Endodermal cell (in vitro differentiated cells): ENCODE data around the gene SLC39A10. TPM values are rescaled to one million over a fixed set of nuclear protein-coding genes. Genes with fewer than 3 reads are reported as not detected.
A peak's percentile ranks its signal among the peaks of the same experiment; 100 is the strongest.

ENCODE experiments used
- DNase-seq: peaks from one replicate; pipeline ENCODE4 v3.0.0-alpha.2; 2017
- H3K27ac ChIP-seq: 2 replicates; pipeline ENCODE4 v1.5.1; 2013; ENCODE audit warnings: mild to moderate bottlenecking, low read depth, low read length, moderate library complexity
- H3K27me3 ChIP-seq: 2 replicates; pipeline ENCODE4 v1.6.1; 2013; ENCODE audit warnings: mild to moderate bottlenecking, low read length, moderate library complexity; ENCODE audit not compliant: insufficient read depth, control insufficient read depth, poor library complexity, severe bottlenecking
- H3K36me3 ChIP-seq: 2 replicates; pipeline ENCODE4 v1.7.0; 2013; ENCODE audit warnings: mild to moderate bottlenecking, low read length, moderate library complexity; ENCODE audit not compliant: control insufficient read depth, insufficient read depth
- H3K4me1 ChIP-seq: one replicate; pipeline ENCODE4 v1.7.0; 2013; ENCODE audit warnings: low read length; ENCODE audit not compliant: control insufficient read depth, insufficient read depth
- H3K4me3 ChIP-seq: 2 replicates; pipeline ENCODE4 v1.5.1; 2013; ENCODE audit warnings: mild to moderate bottlenecking, low read length, moderate library complexity
- H3K9ac ChIP-seq: 2 replicates; pipeline ENCODE4 v1.6.1; 2013; ENCODE audit warnings: mild to moderate bottlenecking, low read length, moderate library complexity; ENCODE audit not compliant: poor library complexity, severe bottlenecking; ENCODE audit errors: extremely low read depth
- H3K9me3 ChIP-seq: 2 replicates; pipeline ENCODE4 v1.6.1; 2013; ENCODE audit warnings: mild to moderate bottlenecking, low read length, moderate library complexity; ENCODE audit not compliant: control insufficient read depth
- H3K27ac Mint-ChIP-seq: 2 replicates; pipeline ENCODE4 v1.8.0; 2020; ENCODE audit warnings: mixed read lengths
- H3K27me3 Mint-ChIP-seq: 2 replicates; pipeline ENCODE4 v1.8.0; 2021; ENCODE audit warnings: mild to moderate bottlenecking, mixed read lengths; ENCODE audit not compliant: insufficient read depth
- H3K36me3 Mint-ChIP-seq: 2 replicates; pipeline ENCODE4 v1.8.0; 2020; ENCODE audit warnings: low read depth, mixed read lengths
- H3K4me1 Mint-ChIP-seq: 2 replicates; pipeline ENCODE4 v1.8.0; 2020; ENCODE audit warnings: mixed read lengths
- H3K4me3 Mint-ChIP-seq: 2 replicates; pipeline ENCODE4 v1.8.0; 2020; ENCODE audit warnings: mild to moderate bottlenecking, moderate library complexity, mixed read lengths
- H3K9me3 Mint-ChIP-seq: 2 replicates; pipeline ENCODE4 v1.8.0; 2020; ENCODE audit warnings: mild to moderate bottlenecking, mixed read lengths
- WGBS, 2 experiments: methylation state at CpG; one replicate each; pipeline versions ENCODE4 v1.1.5 to v1.1.7; 2013; ENCODE audit warnings: missing lambda C conversion rate in 2 of 2, mixed read lengths in 1 of 2; ENCODE audit not compliant: insufficient coverage in 1 of 2, insufficient read length in 1 of 2; 5-methylcytosine and 5-hydroxymethylcytosine counted together
- total RNA-seq, 2 donors: library from RNA; stranded (reverse); fragmentation: NEBNext Ultra II Directional in 1 of 2; extraction: Animal tissue kit (Norgen Biotek cat#: 25700) in 1 of 2; gene quantifications; 2 replicates in 1 of 2; 3 replicates in 1 of 2; pipeline ENCODE4 v1.2.1, GENCODE V29; 2021
- TF ChIP-seq, protein P1 (sequence below): fragments of 200-600 bp; sonication (generic); conservative IDR thresholded peaks from 2 replicates; pipeline ENCODE4 v1.5.0; 2021; ENCODE audit warnings: antibody characterized with exemption, mild to moderate bottlenecking

SLC39A10 gene
- total RNA-seq, 2 donors from 2014 or later, result 79.6 to 113 TPM

DNA sequence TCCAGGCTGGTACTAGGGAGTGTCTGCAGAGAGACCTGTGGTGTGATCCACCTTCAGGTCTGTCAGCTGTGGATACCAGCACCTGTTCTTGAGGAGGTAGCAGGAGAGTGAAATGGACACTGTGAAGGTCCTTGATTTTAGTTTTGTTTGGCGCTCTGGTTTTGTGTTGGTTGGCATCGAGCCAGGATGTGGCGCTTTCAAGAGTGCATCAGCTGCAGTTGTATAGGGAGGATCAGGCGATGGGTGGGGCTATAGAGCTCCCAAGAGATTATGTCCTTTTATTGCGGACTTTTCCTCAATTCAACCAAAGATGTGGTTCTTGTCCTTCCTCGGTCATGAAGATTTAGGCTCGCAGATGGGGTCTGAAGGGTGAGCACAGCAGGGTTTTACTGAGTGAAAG lies 37.5 kb downstream of the SLC39A10 start:
- peaks cover 1% of the 10 kb centered on the region for H3K9me3 Mint-ChIP-seq
- Histone ChIP-seq H3K9me3 (peaks cover 6% of the 10 kb centered on the region), H3K4me1 (no peaks in the 10 kb centered on the region), H3K27me3 (no peaks in the 10 kb centered on the region), H3K36me3 (peaks cover 4% of the 10 kb centered on the region), H3K4me3 (no peak overlapping the region), H3K9ac (no peak overlapping the region), H3K27ac (no peak overlapping the region)
- DNase-seq, result no peak
- H3K36me3 Mint-ChIP-seq, result peaks cover 42% of the 10 kb centered on the region
- TF ChIP-seq, protein P1, sequence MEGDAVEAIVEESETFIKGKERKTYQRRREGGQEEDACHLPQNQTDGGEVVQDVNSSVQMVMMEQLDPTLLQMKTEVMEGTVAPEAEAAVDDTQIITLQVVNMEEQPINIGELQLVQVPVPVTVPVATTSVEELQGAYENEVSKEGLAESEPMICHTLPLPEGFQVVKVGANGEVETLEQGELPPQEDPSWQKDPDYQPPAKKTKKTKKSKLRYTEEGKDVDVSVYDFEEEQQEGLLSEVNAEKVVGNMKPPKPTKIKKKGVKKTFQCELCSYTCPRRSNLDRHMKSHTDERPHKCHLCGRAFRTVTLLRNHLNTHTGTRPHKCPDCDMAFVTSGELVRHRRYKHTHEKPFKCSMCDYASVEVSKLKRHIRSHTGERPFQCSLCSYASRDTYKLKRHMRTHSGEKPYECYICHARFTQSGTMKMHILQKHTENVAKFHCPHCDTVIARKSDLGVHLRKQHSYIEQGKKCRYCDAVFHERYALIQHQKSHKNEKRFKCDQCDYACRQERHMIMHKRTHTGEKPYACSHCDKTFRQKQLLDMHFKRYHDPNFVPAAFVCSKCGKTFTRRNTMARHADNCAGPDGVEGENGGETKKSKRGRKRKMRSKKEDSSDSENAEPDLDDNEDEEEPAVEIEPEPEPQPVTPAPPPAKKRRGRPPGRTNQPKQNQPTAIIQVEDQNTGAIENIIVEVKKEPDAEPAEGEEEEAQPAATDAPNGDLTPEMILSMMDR, result no peak
- peaks cover 12% of the 10 kb centered on the region for H3K4me1 Mint-ChIP-seq
- peak overlapping the region; percentile 95 for H3K27ac Mint-ChIP-seq
- peak overlapping the region; percentile 20 for H3K4me3 Mint-ChIP-seq
- H3K27me3 Mint-ChIP-seq, result no peaks in the 10 kb centered on the region
- 92 to 100% methylated on average over 3 to 7 of the region's 7 CpGs for WGBS, 2 experiments

DNA sequence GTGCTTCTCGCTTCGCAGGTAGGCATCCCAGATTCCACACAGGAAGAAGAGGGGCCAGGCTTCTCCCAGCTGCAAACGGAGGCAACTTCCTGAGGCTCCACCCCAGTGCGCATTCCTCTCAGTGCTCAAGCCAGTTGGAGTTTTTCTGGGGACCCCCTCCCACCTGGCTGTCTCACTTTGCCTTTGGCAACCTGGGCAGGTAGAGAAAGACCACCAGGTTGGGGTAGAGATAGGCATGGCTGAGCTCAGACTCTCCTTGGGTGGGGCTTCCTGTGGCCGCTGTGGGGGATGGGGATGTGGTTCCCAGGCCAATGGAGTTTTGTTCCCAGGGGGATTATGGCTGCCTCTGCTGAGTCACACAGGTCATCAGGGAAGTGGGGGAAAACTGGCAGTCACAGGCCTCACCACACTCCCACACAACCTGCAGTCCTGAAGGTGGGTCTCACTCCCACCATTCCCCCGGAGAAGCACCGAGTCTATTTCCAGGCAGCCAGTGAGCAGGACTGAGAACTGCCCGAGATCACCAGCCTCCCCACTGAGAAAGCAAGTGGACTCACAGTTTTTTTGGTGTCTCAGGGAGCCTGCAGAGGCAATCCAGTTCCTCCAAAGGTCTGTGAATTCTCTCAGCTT lies 38.1 kb downstream of the SLC39A10 start:
- Histone ChIP-seq H3K4me3 (no peak overlapping the region), H3K9ac (no peak overlapping the region), H3K27ac (no peak overlapping the region), H3K4me1 (no peaks in the 10 kb centered on the region), H3K36me3 (peaks cover 4% of the 10 kb centered on the region), H3K9me3 (peaks cover 12% of the 10 kb centered on the region), H3K27me3 (no peaks in the 10 kb centered on the region)
- Mint-ChIP-seq H3K27me3 (no peaks in the 10 kb centered on the region), H3K27ac (peak overlapping the region; percentile 95), H3K9me3 (peaks cover 4% of the 10 kb centered on the region), H3K4me1 (peaks cover 12% of the 10 kb centered on the region), H3K36me3 (peaks cover 38% of the 10 kb centered on the region), H3K4me3 (peak overlapping the region; percentile 20)
- peak; percentile 91 for DNase-seq
- TF ChIP-seq, protein P1, result no peak
- 87 to 100% methylated on average over 2 to 8 of the region's 8 CpGs for WGBS, 2 experiments

DNA sequence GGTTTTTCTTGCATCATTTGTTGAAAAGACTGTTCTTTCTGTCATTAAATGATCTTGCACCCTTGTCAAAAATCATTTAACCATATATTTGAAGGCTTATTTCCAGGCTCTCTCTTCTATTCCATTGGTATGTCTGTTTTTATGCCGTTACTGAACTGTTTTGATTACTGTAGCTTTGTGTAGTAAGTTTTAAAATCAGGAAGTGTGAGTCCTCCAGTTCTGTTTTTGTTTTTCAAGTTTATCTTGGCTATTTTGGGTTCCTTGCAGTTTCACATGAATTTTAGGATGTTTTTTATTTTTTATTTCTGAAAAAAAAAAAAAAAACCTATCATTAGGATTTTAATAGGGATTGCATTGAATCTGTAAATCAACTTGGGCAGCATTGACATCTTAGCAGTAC lies 39.0 kb downstream of the SLC39A10 start:
- WGBS, 2 experiments, result 100% methylated on average over 1 of the region's 1 CpG; no CpG with 5 or more reads in 1 of the 2 experiments
- H3K27ac Mint-ChIP-seq, result no peak overlapping the region
- peaks cover 12% of the 10 kb centered on the region for H3K4me1 Mint-ChIP-seq
- H3K9me3 ChIP-seq, result peaks cover 19% of the 10 kb centered on the region
- TF ChIP-seq, protein P1, result no peak
- no peak overlapping the region for H3K9ac ChIP-seq
- DNase-seq, result no peak
- peaks cover 11% of the 10 kb centered on the region for H3K9me3 Mint-ChIP-seq
- H3K27me3 ChIP-seq, result no peaks in the 10 kb centered on the region
- H3K36me3 ChIP-seq, result peaks cover 4% of the 10 kb centered on the region
- H3K27me3 Mint-ChIP-seq, result no peaks in the 10 kb centered on the region
- H3K27ac ChIP-seq, result no peak overlapping the region
- H3K4me3 Mint-ChIP-seq, result no peak overlapping the region
- peaks cover 31% of the 10 kb centered on the region for H3K36me3 Mint-ChIP-seq
- no peak overlapping the region for H3K4me3 ChIP-seq
- no peaks in the 10 kb centered on the region for H3K4me1 ChIP-seq
